K562 (cell line): ENCODE measurements around the gene C11orf52. TPM values are rescaled to one million over a fixed set of nuclear protein-coding genes. Genes with fewer than 3 reads are reported as not detected.

ENCODE experiments used
- ATAC-seq: fragments of 200-7000 bp; cut with Tn5 transposase; 3 replicates; pipeline ENCODE4 v1.9.1; 2020; ENCODE audit warnings: moderate library complexity
- BruUV-seq: library from RNA; stranded (reverse); fragments of 400-500 nt; replicated peaks from 2 replicates; lab custom pipeline; 2021; lab: Mats Ljungman, UMichigan
- CTCF ChIA-PET: fragments of 300-600 bp; formaldehyde crosslinking; extraction: SDS; loops from one replicate; lab custom pipeline; 2021; ENCODE audit warnings: low intra/inter-chr PET ratio; lab: Yijun Ruan, JAX
- POLR2A ChIA-PET: fragments of 300-600, 350-650 bp; sonication (Branson Sonifier 250); formaldehyde crosslinking; extraction: SDS; loops from one replicate; lab custom pipeline; 2021; ENCODE audit warnings: antibody characterized with exemption, inconsistent platforms; lab: Yijun Ruan, JAX
- DNase-seq, 4 experiments: peaks; one replicate each; pipeline versions ENCODE4 v3.0.0 to v3.0.0-alpha.2; 2011 to 2018; ENCODE audit warnings: low spot score in 3 of 4, mixed read lengths in 3 of 4; ENCODE audit errors: extremely low read depth in 1 of 4
- FAIRE-seq: peaks from 2 replicates; lab custom pipeline; 2011; peaks lifted over from hg19 to GRCh38; lab: Jason Lieb, UNC
- H2AFZ ChIP-seq: 2 replicates; pipeline ENCODE4 v1.6.0; 2011; ENCODE audit warnings: low read depth, low read length, control low read depth, inconsistent platforms
- H3K27ac ChIP-seq: fragments of 200-600 bp; 3 replicates; pipeline ENCODE4 v1.8.0; 2011; ENCODE audit warnings: low read depth, mild to moderate bottlenecking, control low read depth, inconsistent platforms, low read length, moderate library complexity, mixed read lengths; ENCODE audit errors: extremely low read depth
- H3K27me3 ChIP-seq, 2 experiments: fragments of 300-600 bp in 1 of 2; 2 replicates in 1 of 2; 3 replicates in 1 of 2; pipeline versions ENCODE4 v1.6.0 to v1.8.0; 2011; ENCODE audit warnings: inconsistent platforms in 2 of 2, low read length in 2 of 2, mild to moderate bottlenecking in 1 of 2, mixed read lengths in 1 of 2, moderate library complexity in 1 of 2; ENCODE audit not compliant: control insufficient read depth in 2 of 2, insufficient read depth in 2 of 2
- H3K36me3 ChIP-seq: fragments of 300-600 bp; 3 replicates; pipeline ENCODE4 v1.8.0; 2011; ENCODE audit warnings: mild to moderate bottlenecking, low read length, inconsistent platforms; ENCODE audit not compliant: control insufficient read depth, insufficient read depth
- H3K4me1 ChIP-seq, 2 experiments: fragments of 200-600 bp in 1 of 2; replicated peaks in 1 of 2; 2 replicates in 1 of 2; 3 replicates in 1 of 2; pipeline versions ENCODE4 v1.5.1 to v1.8.0; 2011; ENCODE audit warnings: inconsistent platforms in 2 of 2, low read length in 2 of 2, mild to moderate bottlenecking in 1 of 2, mixed read lengths in 1 of 2, moderate library complexity in 1 of 2; ENCODE audit not compliant: control insufficient read depth in 2 of 2, insufficient read depth in 2 of 2
- H3K4me2 ChIP-seq: 2 replicates; pipeline ENCODE4 v1.6.1; 2011; ENCODE audit warnings: low read length, control low read depth, inconsistent platforms, mixed read lengths; ENCODE audit not compliant: insufficient read depth
- H3K4me3 ChIP-seq: fragments of 200-600 bp; sonication (generic), shearing (Covaris generic); 2 replicates; pipeline ENCODE4 v1.5.1; 2016; ENCODE audit warnings: control low read depth, inconsistent platforms
- H3K79me2 ChIP-seq: fragments of 200-600 bp; 3 replicates; pipeline ENCODE4 v1.8.0; 2011; ENCODE audit warnings: low read length, inconsistent platforms; ENCODE audit not compliant: control insufficient read depth, insufficient read depth
- H3K9ac ChIP-seq, 2 experiments: 2 replicates each; pipeline versions ENCODE4 v1.6.0 to v1.6.1; 2011; ENCODE audit warnings: low read depth in 2 of 2, low read length in 2 of 2, control low read depth in 1 of 2, inconsistent platforms in 1 of 2, mild to moderate bottlenecking in 1 of 2, mixed read lengths in 1 of 2; ENCODE audit not compliant: insufficient read depth in 1 of 2
- H3K9me1 ChIP-seq: one replicate; pipeline ENCODE4 v1.6.0; 2011; ENCODE audit warnings: inconsistent platforms, mild to moderate bottlenecking, low read length, moderate library complexity; ENCODE audit not compliant: control insufficient read depth, insufficient read depth
- H3K9me3 ChIP-seq: replicated peaks from 2 replicates; pipeline ENCODE4 v1.5.1; 2011; ENCODE audit warnings: low read depth, low read length, inconsistent platforms; ENCODE audit not compliant: control insufficient read depth, insufficient read depth
- H4K20me1 ChIP-seq: replicated peaks from 2 replicates; pipeline ENCODE4 v1.6.1; 2011; ENCODE audit warnings: low read length, inconsistent platforms, mixed read lengths; ENCODE audit not compliant: control insufficient read depth, insufficient read depth
- ARID2 ChIP-seq: fragments of 450-650 bp; IDR thresholded peaks from 2 replicates; pipeline ENCODE4 v1.6.1; 2017; ENCODE audit warnings: antibody characterized with exemption, mild to moderate bottlenecking
- ATF6 ChIP-seq: sonication (generic); formaldehyde crosslinking; IDR thresholded peaks from 2 replicates; pipeline ENCODE4 v1.4.0; 2020; ENCODE audit warnings: mild to moderate bottlenecking, missing genetic modification reagents
- CREB3 ChIP-seq: fragments of 450-650 bp; conservative IDR thresholded peaks from 2 replicates; pipeline ENCODE4 v1.6.1; 2016; ENCODE audit warnings: missing genetic modification characterization, low read depth, mild to moderate bottlenecking, missing compliant biosample characterization, moderate library complexity
- E2F8 ChIP-seq: fragments of 450-650 bp; IDR thresholded peaks from 2 replicates; pipeline ENCODE4 v1.7.1; 2018; ENCODE audit warnings: mild to moderate bottlenecking, low read depth; ENCODE audit not compliant: partially characterized antibody
- HNRNPUL1 ChIP-seq: fragments of 200-400 bp; formaldehyde crosslinking; IDR thresholded peaks from 2 replicates; pipeline ENCODE4 v1.6.1; 2017; ENCODE audit warnings: low read length
- PHF20 ChIP-seq: fragments of 450-650 bp; IDR thresholded peaks from 2 replicates; pipeline ENCODE4 v1.6.1; 2018; ENCODE audit not compliant: partially characterized antibody
- PPARD ChIP-seq: fragments of 250-450 bp; sonication (Bioruptor Pico); IDR thresholded peaks from 2 replicates; pipeline ENCODE4 v1.8.0; 2022; ENCODE audit warnings: inconsistent platforms, mild to moderate bottlenecking, moderate library complexity
- SMAD1 ChIP-seq: fragments of 150-350 bp; IDR thresholded peaks from 2 replicates; pipeline ENCODE4 v1.6.1; 2014; ENCODE audit warnings: low read length, low read depth; ENCODE audit not compliant: partially characterized antibody
- TEAD4 ChIP-seq, 2 experiments: sonication (generic) in 1 of 2; formaldehyde crosslinking in 1 of 2; IDR thresholded peaks; 2 replicates each; pipeline versions ENCODE4 v1.6.1 to v1.8.0; 2012 to 2022; ENCODE audit warnings: borderline replicate concordance in 1 of 2, inconsistent platforms in 1 of 2, low read length in 1 of 2, mild to moderate bottlenecking in 1 of 2, missing genetic modification reagents in 1 of 2
- ZNF316 ChIP-seq: fragments of 450-650 bp; IDR thresholded peaks from 2 replicates; pipeline ENCODE4 v1.6.1; 2016
- ZNF609 ChIP-seq: sonication (generic); formaldehyde crosslinking; IDR thresholded peaks from 2 replicates; pipeline ENCODE4 v1.8.1; 2023; ENCODE audit warnings: missing genetic modification reagents, mild to moderate bottlenecking, borderline replicate concordance
- WGBS: fragments of 100-300 bp; shearing (Covaris generic); methylation state at CpG from one replicate; pipeline ENCODE4 v1.1.6; 2016; ENCODE audit warnings: low coverage, mixed read lengths; ENCODE audit not compliant: insufficient coverage; ENCODE audit errors: missing lambda C conversion rate; 5-methylcytosine and 5-hydroxymethylcytosine counted together
- in situ Hi-C: fragments of 300-500 bp; cut with MboI; formaldehyde crosslinking; loops from 4 replicates; pipeline ENCODE4 v1.15.0; 2018; ENCODE audit warnings: inconsistent platforms, mixed read lengths
- intact Hi-C: fragments of 100-400 bp; cut with micrococcal nuclease; formaldehyde crosslinking; loops from 2 replicates; pipeline ENCODE4 v1.14.2; 2022
- polyA plus RNA-seq, 8 experiments: library from polyadenylated mRNA; depleted of rRNA in 4 of 8; stranded (reverse) in 5 of 8; unstranded in 3 of 8; fragments of >200 nt; fragmentation: Nextera tagmentation in 2 of 8; fragmentation: Illumina TruSeq in 1 of 8; extraction: Ambion mirVana in 2 of 8; extraction: Trizol in 1 of 8; gene quantifications; 2 replicates each; pipeline versions ENCODE4 v1.2.1 to v1.2.3, GENCODE V29; 2011 to 2014; ENCODE audit warnings: inconsistent platforms in 1 of 8, missing spikeins in 1 of 8
- total RNA-seq, 7 experiments: library from RNA; depleted of rRNA in 6 of 7; stranded (reverse); fragments of >200 nt in 6 of 7; fragmentation: Illumina TruSeq in 2 of 7; extraction: Trizol in 2 of 7; gene quantifications; 2 replicates each; pipeline versions ENCODE4 v1.2.1 to v1.2.3, GENCODE V29; 2011 to 2021; ENCODE audit warnings: low replicate concordance in 1 of 7

Gene C11orf52
- total and polyA plus RNA-seq, 9 of the 15 experiments (the other 6 are each of a cell fraction or from before 2014, with no cell fraction given): 0.29 to 2.9 (median 1.0) TPM

- Histone ChIP-seq H3K4me2 (no peak overlapping the region), H3K36me3 (0 out of 3 replicates have a peak, but pooled peaks cover 3% of the 10 kb centered on the region), H3K27me3 (no peaks in the 10 kb centered on the region), H4K20me1 (no peaks in the 10 kb centered on the region), H3K4me1 (peaks cover 7 to 10% of the 10 kb centered on the region in 2 experiments), H3K27ac (no peak overlapping the region), H3K9me3 (no peaks in the 10 kb centered on the region), H3K4me3 (no peak overlapping the region), H3K9ac (no peak overlapping the region), H3K9me1 (no peaks in the 10 kb centered on the region), H3K79me2 (no peaks in the 10 kb centered on the region), H2AFZ (no peak overlapping the region)
- 9% methylated on average over 1 of the region's 1 CpG for WGBS
- ATAC-seq (no peak), FAIRE-seq (no peak), DNase-seq (no peak)
- BruUV-seq: no TSS peak
- CTCF ChIA-PET: no interaction called here
- in situ Hi-C loops (no loop called here), intact Hi-C loops (no loop called here)
- POLR2A ChIA-PET: interaction anchor here (0.6 to 0.9 kb wide), 3 partner anchors 13 to 17 kb away, joined by 3 to 4 read pairs (median 3); no protein-coding TSS in a partner anchor
- TF ChIP-seq TEAD4 (IDR thresholded peaks at IDR 0.05; ENCODE audit: low read length) (no peak), TEAD4 (CRISPR knock-in tag; IDR thresholded peaks at IDR 0.05; ENCODE audit: borderline replicate concordance) (no peak), ATF6 (CRISPR knock-in tag) (no peak), PPARD (CRISPR knock-in tag) (no peak), HNRNPUL1 (no peak), E2F8 (no peak), ZNF316 (no peak), ZNF609 (CRISPR knock-in tag) (no peak), SMAD1 (no peak), ARID2 (no peak), PHF20 (no peak), CREB3 (no peak)
Observed at GRCh38 chr11:111945198-111945597, 26.5 kb downstream of the C11orf52 start.
